Measurements from ENCODE around the gene EMD. TPM values are rescaled to one million over a fixed set of nuclear protein-coding genes. Genes with fewer than 3 reads are reported as not detected.

EMD gene
- total and polyA plus RNA-seq, 2 of the 13 experiments (the other 11 are each of a cell fraction or from before 2014, with no cell fraction given) = 14.5 to 14.9 TPM

DNA sequence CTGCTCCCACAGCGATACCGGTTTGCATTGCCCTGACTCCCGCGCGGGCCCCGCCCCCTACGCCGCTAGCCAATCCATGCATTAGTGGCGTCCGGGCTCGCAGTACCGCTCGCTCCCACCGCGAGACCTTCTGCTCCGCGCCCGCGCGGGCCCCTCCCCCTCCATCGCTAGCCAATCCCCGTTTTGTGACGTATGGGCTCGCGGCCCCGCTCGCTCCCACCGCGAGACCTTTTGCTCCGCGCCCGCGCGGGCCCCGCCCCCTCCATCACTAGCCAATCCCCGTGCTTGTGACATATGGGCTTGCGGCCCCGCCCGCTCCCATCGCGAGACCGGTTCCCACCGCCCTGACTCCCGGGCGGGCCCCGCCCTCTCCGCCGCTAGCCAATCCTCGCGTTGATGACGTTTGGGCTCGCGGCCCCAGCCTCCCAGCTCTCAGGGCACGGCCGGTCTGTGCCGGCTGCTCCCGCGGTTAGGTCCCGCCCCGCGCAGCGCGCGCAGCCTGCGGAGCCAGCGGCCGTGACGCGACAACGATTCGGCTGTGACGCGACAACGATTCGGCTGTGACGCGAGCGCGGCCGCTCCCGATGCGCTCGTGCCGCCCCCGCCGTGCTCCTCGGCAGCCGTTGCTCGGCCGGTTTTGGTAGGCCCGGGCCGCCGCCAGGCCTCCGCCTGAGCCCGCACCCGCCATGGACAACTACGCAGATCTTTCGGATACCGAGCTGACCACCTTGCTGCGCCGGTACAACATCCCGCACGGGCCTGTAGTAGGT lies at the start of gene EMD (continued):
- TF ChIP-seq HNF1A (IDR thresholded peaks at IDR 0.05; ENCODE audit: low read depth) = no peak
- TF ChIP-seq HNF1A (CRISPR knock-in tag; IDR thresholded peaks at IDR 0.05; ENCODE audit: borderline replicate concordance) = no peak; the same call in 1 of the 2 replicates
- no peak for TF ChIP-seq ZNF720 (CRISPR knock-in tag; IDR thresholded peaks at IDR 0.05)
- TF ChIP-seq KDM5B (CRISPR knock-in tag; IDR thresholded peaks at IDR 0.05; ENCODE audit: borderline replicate concordance) = no peak
- TF ChIP-seq ZNF446 (CRISPR knock-in tag; IDR thresholded peaks at IDR 0.05) = no peak
- no peak for TF ChIP-seq ZFP62 (CRISPR knock-in tag; IDR thresholded peaks at IDR 0.05)
- TF ChIP-seq HMGXB4 (CRISPR knock-in tag; IDR thresholded peaks at IDR 0.05; ENCODE audit: borderline replicate concordance in 1 of 2, low read depth in 1 of 2) = no peak; a peak in 2 of 4 replicates
- TF ChIP-seq ZIK1 (CRISPR knock-in tag; IDR thresholded peaks at IDR 0.05; ENCODE audit: borderline replicate concordance, low read depth) = 0 out of 2 replicates have a peak, but pooled peaks have one; percentile 51
- no peak for TF ChIP-seq ZNF224 (CRISPR knock-in tag; IDR thresholded peaks at IDR 0.05)
- TF ChIP-seq ZSCAN9 (CRISPR knock-in tag; IDR thresholded peaks at IDR 0.05; ENCODE audit: borderline replicate concordance) = no peak
- no peak for TF ChIP-seq ZKSCAN8 (CRISPR knock-in tag; IDR thresholded peaks at IDR 0.05; ENCODE audit: borderline replicate concordance)
- no peak for TF ChIP-seq ZBTB33 (CRISPR knock-in tag; IDR thresholded peaks at IDR 0.05)
- TF ChIP-seq KLF15 (CRISPR knock-in tag; IDR thresholded peaks at IDR 0.05; ENCODE audit: borderline replicate concordance) = no peak
- no peak for TF ChIP-seq TRIM24 (CRISPR knock-in tag; IDR thresholded peaks at IDR 0.05)
- no peak for TF ChIP-seq ZNF75D (CRISPR knock-in tag; IDR thresholded peaks at IDR 0.05; ENCODE audit: borderline replicate concordance)
- peak; percentile 79 for TF ChIP-seq SAP130 (CRISPR knock-in tag; IDR thresholded peaks at IDR 0.05; ENCODE audit: low read depth)
- TF ChIP-seq FOXP1 (IDR thresholded peaks at IDR 0.05) = no peak
- TF ChIP-seq FOXP1 (CRISPR knock-in tag; IDR thresholded peaks at IDR 0.05) = no peak
- TF ChIP-seq MTA3 (CRISPR knock-in tag; IDR thresholded peaks at IDR 0.05) = no peak
- no peak for TF ChIP-seq ZEB1 (IDR thresholded peaks at IDR 0.05; ENCODE audit: insufficient replicate concordance, low read depth)
